Measurements from ENCODE around the gene SLC29A3.

- TF ChIP-seq CTCF (conservative IDR thresholded peaks at IDR 0.05 in 1 of 2, IDR thresholded peaks at IDR 0.05 in 1 of 2; ENCODE audit: low read depth in 1 of 2, low read length in 2 of 2) (no peak), EZH2 (IDR thresholded peaks at IDR 0.05; ENCODE audit: low read length, missing control alignments) (no peak)
These were observed 20.9 kb downstream of the SLC29A3 start for GRCh38 chr10:71339796-71340589.
